Measurements from ENCODE around the gene SLC9A1. TPM values are rescaled to one million over a fixed set of nuclear protein-coding genes. Genes with fewer than 3 reads are reported as not detected.

Gene SLC9A1
- total RNA-seq, 6 experiments from 2014 or later: 1.7 to 4.3 (median 3.0) TPM

DNA sequence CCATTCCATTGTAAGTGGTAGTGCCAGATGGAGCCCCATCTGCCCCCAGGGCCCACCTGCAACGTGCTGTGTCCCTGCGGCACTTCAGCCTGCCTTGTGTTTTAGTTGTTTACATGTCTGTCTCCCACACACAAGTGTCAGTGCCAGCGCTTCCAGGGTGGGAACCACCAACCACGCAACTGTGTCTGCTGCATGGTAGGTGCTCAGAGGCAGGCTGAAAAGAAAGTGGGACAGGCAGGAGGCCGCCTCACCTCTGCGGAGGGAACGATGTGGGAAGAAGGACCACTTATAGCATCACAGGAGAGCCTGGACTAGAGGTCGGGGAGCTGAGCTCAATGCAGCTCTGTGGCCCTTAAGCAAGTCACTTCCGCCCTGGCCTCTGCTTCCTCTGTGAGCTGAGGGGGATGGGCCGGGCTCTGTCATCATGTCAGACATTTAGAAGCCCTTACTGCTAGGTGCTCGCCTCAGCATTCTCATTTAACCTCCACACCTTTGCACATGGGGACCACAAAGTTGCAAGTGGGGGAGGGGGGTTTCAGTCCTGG, 17.9 kb downstream of the SLC9A1 start:
- peak; percentile 63 to 76 (median 69) for DNase-seq
- WGBS (ENCODE audit: insufficient coverage, low coverage, low lambda C conversion rate, missing lambda C conversion rate): 67% methylated on average over 4 of the region's 11 CpGs

DNA sequence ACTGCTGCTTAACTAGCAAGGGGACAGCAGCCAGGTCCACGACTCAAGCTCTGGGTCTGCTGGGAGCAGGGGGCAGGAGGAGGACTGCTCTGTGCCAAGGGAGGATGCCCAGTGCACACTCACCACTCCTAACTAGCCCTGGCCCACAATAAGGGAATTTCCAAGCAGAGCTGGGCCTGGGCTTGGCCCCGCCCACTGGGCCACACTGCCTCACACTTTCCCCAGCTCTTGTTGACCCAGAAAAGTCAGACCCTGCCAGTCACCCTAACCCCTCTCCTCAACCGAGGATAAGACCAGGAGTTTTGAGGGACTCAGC, 18.7 kb downstream of the SLC9A1 start:
- ATAC-seq (peak; percentile 17 to 49 (median 34)), DNase-seq (no peak)
- Histone ChIP-seq H3K9me3 (no peaks in the 10 kb centered on the region), H3K4me3 (no peak overlapping the region), H3K36me3 (no peaks in the 10 kb centered on the region), H3K27ac (peak overlapping the region in 1 of 3 donors; percentile 55), H3K27me3 (no peaks in the 10 kb centered on the region), H3K4me1 (no peaks in the 10 kb centered on the region)
- WGBS (ENCODE audit: insufficient coverage, low coverage, low lambda C conversion rate, missing lambda C conversion rate): 80% methylated on average over 1 of the region's 3 CpGs
- TF ChIP-seq, protein P1, sequence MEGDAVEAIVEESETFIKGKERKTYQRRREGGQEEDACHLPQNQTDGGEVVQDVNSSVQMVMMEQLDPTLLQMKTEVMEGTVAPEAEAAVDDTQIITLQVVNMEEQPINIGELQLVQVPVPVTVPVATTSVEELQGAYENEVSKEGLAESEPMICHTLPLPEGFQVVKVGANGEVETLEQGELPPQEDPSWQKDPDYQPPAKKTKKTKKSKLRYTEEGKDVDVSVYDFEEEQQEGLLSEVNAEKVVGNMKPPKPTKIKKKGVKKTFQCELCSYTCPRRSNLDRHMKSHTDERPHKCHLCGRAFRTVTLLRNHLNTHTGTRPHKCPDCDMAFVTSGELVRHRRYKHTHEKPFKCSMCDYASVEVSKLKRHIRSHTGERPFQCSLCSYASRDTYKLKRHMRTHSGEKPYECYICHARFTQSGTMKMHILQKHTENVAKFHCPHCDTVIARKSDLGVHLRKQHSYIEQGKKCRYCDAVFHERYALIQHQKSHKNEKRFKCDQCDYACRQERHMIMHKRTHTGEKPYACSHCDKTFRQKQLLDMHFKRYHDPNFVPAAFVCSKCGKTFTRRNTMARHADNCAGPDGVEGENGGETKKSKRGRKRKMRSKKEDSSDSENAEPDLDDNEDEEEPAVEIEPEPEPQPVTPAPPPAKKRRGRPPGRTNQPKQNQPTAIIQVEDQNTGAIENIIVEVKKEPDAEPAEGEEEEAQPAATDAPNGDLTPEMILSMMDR (IDR thresholded peaks at IDR 0.05): no peak
- no peak for TF ChIP-seq POLR2A (IDR thresholded peaks at IDR 0.05)
- intact Hi-C loops (cut with DNase I): no loop called here

More for the DNA sequence above, 17.9 kb downstream of the SLC9A1 start:
- no peaks in the 10 kb centered on the region for H3K4me1 ChIP-seq
- ATAC-seq: peak; percentile 63 to 74 (median 65)
- no peaks in the 10 kb centered on the region for H3K27me3 ChIP-seq
- no peak overlapping the region for H3K4me3 ChIP-seq
- H3K9me3 ChIP-seq: no peaks in the 10 kb centered on the region
- H3K27ac ChIP-seq: peak overlapping the region; percentile 26 to 55 (median 47)
- intact Hi-C loops (cut with DNase I): no loop called here
- no peaks in the 10 kb centered on the region for H3K36me3 ChIP-seq
- TF ChIP-seq, protein P1 (IDR thresholded peaks at IDR 0.05): no peak
- no peak for TF ChIP-seq POLR2A (IDR thresholded peaks at IDR 0.05)

DNA sequence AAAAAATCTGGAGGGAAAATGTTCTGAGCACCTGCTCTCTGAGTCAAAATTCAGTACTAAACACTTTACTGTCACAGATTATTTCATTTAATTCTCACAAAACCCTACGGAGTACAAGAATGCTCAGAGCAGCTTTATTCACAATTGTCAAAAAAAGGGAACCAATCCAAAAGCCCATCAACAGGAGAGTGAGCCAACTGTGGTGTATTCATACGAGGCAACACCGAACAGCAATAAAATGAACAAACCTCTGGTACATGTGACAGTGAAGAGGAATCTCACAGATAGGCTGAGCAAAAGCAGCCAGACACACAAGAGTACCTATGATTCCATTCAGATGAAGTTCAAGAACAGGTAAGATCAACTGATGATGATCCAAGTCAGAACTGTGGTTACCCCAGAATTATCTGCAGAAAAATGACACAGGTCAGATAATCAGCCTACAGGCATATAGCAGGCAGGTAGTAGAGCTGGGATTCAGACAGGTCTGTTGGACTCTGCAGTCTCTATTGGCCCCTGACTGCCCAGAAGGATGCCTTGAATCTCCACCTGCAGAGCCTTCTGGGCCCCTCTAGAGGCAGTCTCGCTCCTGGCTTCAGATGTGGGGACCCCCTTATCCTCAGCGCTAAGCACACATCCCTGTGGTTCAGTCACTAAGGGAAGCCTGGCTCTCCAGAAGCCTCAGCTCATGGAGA, 19.2 kb downstream of the SLC9A1 start:
- TF ChIP-seq, protein P1 (IDR thresholded peaks at IDR 0.05): no peak
- ATAC-seq (no peak), DNase-seq (no peak)
- no peak overlapping the region for H3K4me3 ChIP-seq
- H3K9me3 ChIP-seq: no peaks in the 10 kb centered on the region
- no peaks in the 10 kb centered on the region for H3K36me3 ChIP-seq
- WGBS (ENCODE audit: insufficient coverage, low coverage, low lambda C conversion rate, missing lambda C conversion rate): 80% methylated on average over 4 of the region's 5 CpGs
- H3K27ac ChIP-seq: peak overlapping the region in 1 of 3 donors; percentile 55
- intact Hi-C loops (cut with DNase I): no loop called here
- H3K27me3 ChIP-seq: no peaks in the 10 kb centered on the region
- H3K4me1 ChIP-seq: no peaks in the 10 kb centered on the region

DNA sequence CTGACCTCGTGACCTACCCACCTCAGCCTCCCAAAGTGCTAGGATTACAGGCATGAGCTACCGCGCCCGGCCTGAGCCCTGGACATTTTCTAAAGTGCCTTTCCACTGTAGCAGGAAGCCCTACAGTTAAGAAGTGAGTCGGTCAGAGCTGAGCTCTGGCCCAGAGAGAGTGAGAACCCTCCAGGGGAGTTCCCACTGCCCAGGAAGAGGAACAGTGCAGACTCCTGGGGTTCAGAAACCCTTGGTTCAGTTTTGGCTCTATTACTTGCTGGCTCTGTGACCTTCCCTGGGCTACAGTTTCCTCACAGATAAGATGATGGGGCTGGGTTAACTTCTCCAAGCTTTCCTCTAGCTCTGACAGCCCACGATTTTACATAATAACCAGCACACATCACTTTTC, 20.9 kb downstream of the SLC9A1 start:
- TF ChIP-seq, protein P1 (IDR thresholded peaks at IDR 0.05): no peak
- TF ChIP-seq POLR2A (IDR thresholded peaks at IDR 0.05): no peak
- intact Hi-C loops (cut with DNase I): no loop called here
- H3K27me3 ChIP-seq: no peaks in the 10 kb centered on the region
- H3K36me3 ChIP-seq: no peaks in the 10 kb centered on the region
- H3K27ac ChIP-seq: no peak overlapping the region
- peak; percentile 53 to 69 (median 65) for ATAC-seq
- no peaks in the 10 kb centered on the region for H3K4me1 ChIP-seq
- no peaks in the 10 kb centered on the region for H3K9me3 ChIP-seq
- DNase-seq: no peak
- no peak overlapping the region for H3K4me3 ChIP-seq
- 45% methylated on average over 2 of the region's 6 CpGs for WGBS (ENCODE audit: insufficient coverage, low coverage, low lambda C conversion rate, missing lambda C conversion rate)

Measured in right lobe of liver (tissue), 6 donors.